ENCODE results near the gene HBM.
"Not testable (repeated sequence)": the region's sequence is repeated elsewhere in the genome, so short reads cannot be mapped to it uniquely, and the experiment has no call there.

The HBM gene

GRCh38 chr16:164827-165538 lies 795 bp upstream of the HBM start:
- H4K20me1 ChIP-seq: peaks cover 0 to 50% (median 29%) of the 10 kb centered on the region in 11 experiments; a peak in 13 of 22 replicates
- peaks cover 9 to 18% (median 11%) of the 10 kb centered on the region in 10 experiments; a peak in 18 of 20 replicates for H3K4me1 ChIP-seq
- peak overlapping the region; percentile 69 to 88 (median 81) for H3K4me2 ChIP-seq
- H3K27me3 ChIP-seq: peaks cover 72 to 90% (median 83%) of the 10 kb centered on the region in 11 experiments
- H3K27ac ChIP-seq: no peak overlapping the region
- peak overlapping the region; percentile 32 to 63 (median 48); a peak in 19 of 20 replicates for H3K4me3 ChIP-seq
- H3K9me3 ChIP-seq (replicated peaks in 1 of 11): no peaks in the 10 kb centered on the region
- H3K9ac ChIP-seq: peak overlapping the region in 1 of 11 experiments; percentile 4; a peak in 2 of 22 replicates
- H3K36me3 ChIP-seq: no peaks in the 10 kb centered on the region
- no peak for TF ChIP-seq Cebpa-rat (IDR thresholded peaks at IDR 0.05)

DNA sequence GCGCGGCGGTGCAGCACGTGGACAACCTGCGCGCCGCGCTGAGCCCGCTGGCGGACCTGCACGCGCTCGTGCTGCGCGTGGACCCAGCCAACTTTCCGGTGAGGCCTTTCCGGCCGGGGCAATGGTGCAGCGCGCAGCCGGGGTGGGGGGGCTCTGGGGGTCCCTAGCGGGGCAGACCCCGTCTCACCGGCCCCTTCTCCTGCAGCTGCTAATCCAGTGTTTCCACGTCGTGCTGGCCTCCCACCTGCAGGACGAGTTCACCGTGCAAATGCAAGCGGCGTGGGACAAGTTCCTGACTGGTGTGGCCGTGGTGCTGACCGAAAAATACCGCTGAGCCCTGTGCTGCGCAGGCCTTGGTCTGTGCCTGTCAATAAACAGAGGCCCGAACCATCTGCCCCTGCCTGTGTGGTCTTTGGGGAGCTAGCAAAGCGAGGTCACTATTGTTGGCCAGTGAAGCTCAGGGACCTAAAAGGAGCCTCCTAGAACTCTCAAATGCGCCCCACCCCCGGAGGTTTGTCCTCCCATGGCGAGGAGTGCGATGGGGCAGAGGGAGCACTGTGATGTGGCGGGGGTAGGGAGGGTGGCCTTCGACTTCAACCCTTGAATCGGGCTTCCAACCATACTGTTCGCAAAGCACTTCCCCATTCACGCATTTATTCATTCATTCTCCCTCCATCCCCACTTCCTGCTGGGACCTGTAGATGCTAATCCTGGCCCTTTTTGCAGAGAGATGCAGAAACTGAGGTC lies 770 bp downstream of the HBM start:
- Histone ChIP-seq H3K9ac (no peak overlapping the region), H3K36me3 (no peaks in the 10 kb centered on the region), H3K27ac (no peak overlapping the region), H4K20me1 (peaks cover 0 to 40% (median 29%) of the 10 kb centered on the region in 11 experiments; a peak in 13 of 22 replicates), H3K9me3 (replicated peaks in 1 of 11) (no peaks in the 10 kb centered on the region), H3K4me2 (no peak overlapping the region; a peak in 1 of 22 replicates), H3K27me3 (peaks cover 77 to 90% (median 86%) of the 10 kb centered on the region in 11 experiments), H3K4me1 (peaks cover 9 to 18% (median 11%) of the 10 kb centered on the region in 10 experiments; a peak in 18 of 20 replicates), H3K4me3 (no peak overlapping the region)
- no peak for TF ChIP-seq Cebpa-rat (IDR thresholded peaks at IDR 0.05)

- Histone ChIP-seq H3K9ac (no peak overlapping the region), H3K27me3 (peaks cover 78 to 90% (median 86%) of the 10 kb centered on the region in 11 experiments), H3K4me3 (no peak overlapping the region), H3K4me1 (peaks cover 9 to 18% (median 11%) of the 10 kb centered on the region in 10 experiments; a peak in 18 of 20 replicates), H3K27ac (no peak overlapping the region), H3K36me3 (no peaks in the 10 kb centered on the region), H3K9me3 (replicated peaks in 1 of 11) (no peaks in the 10 kb centered on the region), H3K4me2 (no peak overlapping the region; a peak in 1 of 22 replicates), H4K20me1 (peaks cover 0 to 40% (median 29%) of the 10 kb centered on the region in 11 experiments; a peak in 13 of 22 replicates)
- no peak for TF ChIP-seq Cebpa-rat (IDR thresholded peaks at IDR 0.05)
These were observed 1.4 kb downstream of the HBM start for GRCh38 chr16:167122-167690.

- H3K4me3 ChIP-seq: no peak overlapping the region
- H3K27ac ChIP-seq: no peak overlapping the region
- H3K27me3 ChIP-seq: peaks cover 75 to 83% (median 82%) of the 10 kb centered on the region in 11 experiments
- peaks cover 0 to 40% (median 29%) of the 10 kb centered on the region in 11 experiments; a peak in 12 of 22 replicates for H4K20me1 ChIP-seq
- H3K36me3 ChIP-seq: no peaks in the 10 kb centered on the region
- peaks cover 9 to 18% (median 11%) of the 10 kb centered on the region in 10 experiments; a peak in 18 of 20 replicates for H3K4me1 ChIP-seq
- no peak overlapping the region for H3K4me2 ChIP-seq
- H3K9me3 ChIP-seq (replicated peaks in 1 of 11): no peaks in the 10 kb centered on the region
- no peak overlapping the region for H3K9ac ChIP-seq
- TF ChIP-seq Cebpa-rat (IDR thresholded peaks at IDR 0.05): no peak
These were observed 2.6 kb downstream of the HBM start for GRCh38 chr16:168424-168823.

DNA sequence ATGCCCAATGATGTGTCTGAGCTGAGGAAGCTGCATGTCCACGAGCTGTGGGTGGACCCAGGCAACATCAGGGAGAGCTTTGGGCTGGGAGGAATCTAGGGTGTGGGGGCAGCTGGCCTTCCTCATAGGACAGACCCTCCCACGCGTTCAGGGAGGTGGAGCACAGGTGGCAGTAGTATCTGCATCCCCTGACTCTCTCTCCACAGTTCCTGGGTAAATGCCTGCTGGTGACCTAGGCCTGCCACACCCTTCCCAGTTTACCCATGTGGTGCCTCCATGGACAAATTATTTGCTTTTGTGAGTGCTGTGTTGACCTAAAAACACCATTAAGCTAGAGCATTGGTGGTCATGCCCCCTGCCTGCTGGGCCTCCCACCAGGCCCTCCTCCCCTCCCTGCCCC lies 3.2 kb downstream of the HBM start:
- Histone ChIP-seq H3K4me1 (peaks cover 9 to 18% (median 11%) of the 10 kb centered on the region in 10 experiments; a peak in 18 of 20 replicates), H3K9me3 (replicated peaks in 1 of 11) (no peaks in the 10 kb centered on the region), H3K4me2 (no peak overlapping the region), H3K27me3 (peaks cover 81 to 86% (median 85%) of the 10 kb centered on the region in 11 experiments), H3K9ac (no peak overlapping the region), H3K4me3 (no peak overlapping the region), H3K36me3 (no peaks in the 10 kb centered on the region), H4K20me1 (peaks cover 0 to 41% (median 29%) of the 10 kb centered on the region in 11 experiments; a peak in 12 of 22 replicates), H3K27ac (no peak overlapping the region)
- no peak for TF ChIP-seq Cebpa-rat (IDR thresholded peaks at IDR 0.05)

DNA sequence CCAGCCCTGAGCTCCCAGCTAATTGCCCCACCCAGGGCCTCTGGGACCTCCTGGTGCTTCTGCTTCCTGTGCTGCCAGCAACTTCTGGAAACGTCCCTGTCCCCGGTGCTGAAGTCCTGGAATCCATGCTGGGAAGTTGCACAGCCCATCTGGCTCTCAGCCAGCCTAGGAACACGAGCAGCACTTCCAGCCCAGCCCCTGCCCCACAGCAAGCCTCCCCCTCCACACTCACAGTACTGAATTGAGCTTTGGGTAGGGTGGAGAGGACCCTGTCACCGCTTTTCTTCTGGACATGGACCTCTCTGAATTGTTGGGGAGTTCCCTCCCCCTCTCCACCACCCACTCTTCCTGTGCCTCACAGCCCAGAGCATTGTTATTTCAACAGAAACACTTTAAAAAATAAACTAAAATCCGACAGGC lies 4.3 kb downstream of the HBM start:
- Histone ChIP-seq H4K20me1 (peaks cover 0 to 50% (median 35%) of the 10 kb centered on the region in 11 experiments; a peak in 16 of 22 replicates), H3K27me3 (peaks cover 90 to 93% (median 92%) of the 10 kb centered on the region in 11 experiments), H3K4me1 (peaks cover 8 to 24% (median 14%) of the 10 kb centered on the region in 10 experiments; a peak in 18 of 20 replicates)
- H3K4me3 ChIP-seq; H3K4me2 ChIP-seq; H3K9ac ChIP-seq; H3K27ac ChIP-seq; H3K36me3 ChIP-seq; H3K9me3 ChIP-seq (replicated peaks in 1 of 11): not testable (repeated sequence)

GRCh38 chr16:170788-171187 lies 5.0 kb downstream of the HBM start:
- Histone ChIP-seq H3K9me3 (replicated peaks in 1 of 11) (no peaks in the 10 kb centered on the region), H4K20me1 (peaks cover 0 to 50% (median 35%) of the 10 kb centered on the region in 11 experiments; a peak in 16 of 22 replicates), H3K27ac (no peak overlapping the region), H3K4me2 (no peak overlapping the region), H3K36me3 (no peaks in the 10 kb centered on the region), H3K9ac (no peak overlapping the region), H3K4me1 (peaks cover under 1 to 22% (median 10%) of the 10 kb centered on the region in 10 experiments; a peak in 16 of 20 replicates), H3K27me3 (peaks cover 90 to 93% (median 92%) of the 10 kb centered on the region in 11 experiments), H3K4me3 (no peak overlapping the region)
- no peak for TF ChIP-seq Cebpa-rat (IDR thresholded peaks at IDR 0.05)

- H4K20me1 ChIP-seq: peaks cover 0 to 39% (median 26%) of the 10 kb centered on the region in 11 experiments; a peak in 16 of 22 replicates
- not testable (repeated sequence) for H3K4me2 ChIP-seq
These were observed 6.7 kb downstream of the HBM start, which contains the start of gene HBA2 for GRCh38 chr16:172374-172941. TSS of gene HBA2 (plus strand) at chr16:172876. CDS start at chr16:172913, 37 bp downstream.

GRCh38 chr16:173211-173854 lies 7.6 kb downstream of the HBM start:
- H3K4me2 ChIP-seq; H3K9me3 ChIP-seq (replicated peaks in 1 of 11); H3K4me3 ChIP-seq; H3K36me3 ChIP-seq; H3K9ac ChIP-seq; H3K27ac ChIP-seq: not testable (repeated sequence)
- H3K27me3 ChIP-seq: peaks cover 87 to 93% (median 91%) of the 10 kb centered on the region in 11 experiments
- H3K4me1 ChIP-seq: peaks cover 0 to 13% (median 8%) of the 10 kb centered on the region in 10 experiments; a peak in 9 of 20 replicates
- peaks cover 0 to 39% (median 26%) of the 10 kb centered on the region in 11 experiments; a peak in 16 of 22 replicates for H4K20me1 ChIP-seq

More at GRCh38 chr16:172374-172941, 6.7 kb downstream of the HBM start, which contains the start of gene HBA2:
- not testable (repeated sequence) for H3K9ac ChIP-seq; H3K4me3 ChIP-seq; H3K9me3 ChIP-seq (replicated peaks in 1 of 11); H3K27ac ChIP-seq; H3K36me3 ChIP-seq
- Histone ChIP-seq H3K27me3 (peaks cover 87 to 93% (median 91%) of the 10 kb centered on the region in 11 experiments), H3K4me1 (peaks cover 0 to 13% (median 8%) of the 10 kb centered on the region in 10 experiments; a peak in 9 of 20 replicates)

- peaks cover 87 to 93% (median 91%) of the 10 kb centered on the region in 11 experiments for H3K27me3 ChIP-seq
- not testable (repeated sequence) for H3K9me3 ChIP-seq (replicated peaks in 1 of 11)
These were observed 8.4 kb downstream of the HBM start for GRCh38 chr16:173928-174769.

More at GRCh38 chr16:173928-174769, 8.4 kb downstream of the HBM start:
- H3K27ac ChIP-seq, H3K4me3 ChIP-seq, H3K9ac ChIP-seq, H3K36me3 ChIP-seq: not testable (repeated sequence)
- Histone ChIP-seq H4K20me1 (peaks cover 0 to 42% (median 28%) of the 10 kb centered on the region in 11 experiments; a peak in 16 of 22 replicates), H3K4me2 (peak overlapping the region in 2 of 11 experiments; percentile 0 to 38; a peak in 3 of 22 replicates), H3K4me1 (peaks cover 0 to 13% (median 8%) of the 10 kb centered on the region in 10 experiments; a peak in 9 of 20 replicates)

Measured in BLaER1 treated with 17β-estradiol and CSF1 and Interleukin-3, amounts not matched to agents 10 nM and 100 nM (cell line).